Measurements from ENCODE around the gene FOXC1.
A peak's percentile ranks its signal among the peaks of the same experiment; 100 is the strongest.

FOXC1 gene

DNA sequence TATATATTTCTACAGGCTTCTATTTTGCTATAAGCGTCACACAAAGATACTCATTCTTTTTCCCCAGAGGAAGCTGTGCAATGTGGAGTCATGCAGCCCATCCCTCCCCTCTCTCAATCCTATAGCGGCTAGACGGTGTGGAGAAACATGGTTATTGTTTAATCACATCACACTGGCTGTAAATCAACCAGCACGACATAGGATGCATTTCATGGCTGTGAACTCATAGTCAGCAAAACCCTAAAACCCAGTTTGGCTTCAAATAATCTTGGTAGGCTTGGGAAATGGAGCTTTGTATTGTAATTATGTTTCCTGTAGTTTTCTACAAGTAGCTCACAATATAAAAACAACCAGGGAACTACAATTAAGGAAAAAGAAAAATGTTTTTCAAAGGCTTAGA is 16.8 kb downstream of the FOXC1 start:
- CTCF ChIA-PET, result interaction anchor here (0.8 to 4.3 kb wide), 4 partner anchors 13 to 727 kb away, joined by 3 to 23 read pairs (median 4); no protein-coding TSS in a partner anchor
- peaks cover 32 to 87% (median 53%) of the 10 kb centered on the region in 5 experiments for H3K27me3 ChIP-seq (replicated peaks in 2 of 5; ENCODE audit: control insufficient read depth in 4 of 5, insufficient read depth in 5 of 5, low read length in 4 of 5)
- peaks cover 0 to 1% (median 0%) of the 10 kb centered on the region in 5 experiments for H3K9me3 ChIP-seq (ENCODE audit: control extremely low read depth in 1 of 5, control insufficient read depth in 4 of 5, insufficient read depth in 2 of 5, low read depth in 1 of 5, low read length in 4 of 5)
- no peak overlapping the region for H3K4me3 ChIP-seq (ENCODE audit: control insufficient read depth in 1 of 7, extremely low read depth in 1 of 7, insufficient read depth in 4 of 7, low read depth in 2 of 7, low read length in 6 of 7)
- H3K36me3 ChIP-seq (ENCODE audit: control insufficient read depth in 4 of 4, insufficient read depth in 4 of 4, low read length in 3 of 4), result peaks cover 0 to 21% (median 3%) of the 10 kb centered on the region in 4 experiments
- H3K4me1 ChIP-seq (ENCODE audit: control extremely low read depth in 1 of 4, control insufficient read depth in 4 of 4, insufficient read depth in 4 of 4, low read length in 3 of 4), result peaks cover 0 to 17% (median 16%) of the 10 kb centered on the region in 4 experiments
- WGBS (ENCODE audit: insufficient coverage), result 17% methylated on average over 1 of the region's 4 CpGs
- DNase-seq, result peak in 1 of 3 donors; percentile 21
- POLR2A ChIA-PET, result interaction anchor here (0.6 kb wide), 1 partner anchor 13 kb away, joined by 4 read pairs; no protein-coding TSS in a partner anchor
- H3K27ac ChIP-seq (ENCODE audit: insufficient read depth in 1 of 2, low read depth in 1 of 2, low read length in 2 of 2, poor library complexity in 1 of 2, severe bottlenecking in 2 of 2), result no peak overlapping the region

DNA sequence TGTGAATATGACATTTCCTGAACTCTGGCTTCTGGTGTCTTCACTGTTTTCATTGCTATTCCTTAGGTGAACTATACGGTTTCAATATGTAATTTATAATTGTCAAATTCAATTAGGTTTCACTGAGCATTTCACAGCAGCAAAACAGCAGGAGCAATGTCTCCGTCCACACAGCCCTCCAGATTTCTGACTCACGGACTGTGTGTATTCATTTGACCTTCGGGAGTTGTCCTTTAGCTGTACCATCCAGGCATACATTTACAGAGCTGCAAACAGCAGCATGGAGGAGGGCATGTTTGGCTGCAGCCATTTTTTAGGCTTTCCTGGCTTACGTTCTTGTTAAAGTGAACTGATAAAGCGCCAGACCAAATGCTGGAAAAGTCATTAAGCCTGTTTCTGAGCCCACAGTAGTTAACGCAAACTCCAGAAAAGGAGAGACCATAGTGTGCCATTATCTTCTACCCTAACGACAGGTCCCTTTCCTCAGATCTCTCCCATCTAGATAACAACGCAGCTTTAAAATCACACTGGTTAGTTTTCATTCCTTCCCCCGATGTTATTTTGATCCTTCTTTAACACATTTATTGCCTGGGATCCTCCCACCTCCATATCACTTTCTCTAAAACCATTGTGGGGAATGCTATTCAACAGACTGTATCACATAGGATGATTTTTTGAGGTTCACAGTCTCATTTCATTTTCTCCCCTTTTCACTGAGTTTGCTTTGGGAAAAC is 18.3 kb downstream of the FOXC1 start:
- CTCF ChIA-PET, result interaction anchor here (1.1 to 4.3 kb wide), 4 partner anchors 13 to 20 kb away, joined by 3 to 23 read pairs (median 4); no protein-coding TSS in a partner anchor

DNA sequence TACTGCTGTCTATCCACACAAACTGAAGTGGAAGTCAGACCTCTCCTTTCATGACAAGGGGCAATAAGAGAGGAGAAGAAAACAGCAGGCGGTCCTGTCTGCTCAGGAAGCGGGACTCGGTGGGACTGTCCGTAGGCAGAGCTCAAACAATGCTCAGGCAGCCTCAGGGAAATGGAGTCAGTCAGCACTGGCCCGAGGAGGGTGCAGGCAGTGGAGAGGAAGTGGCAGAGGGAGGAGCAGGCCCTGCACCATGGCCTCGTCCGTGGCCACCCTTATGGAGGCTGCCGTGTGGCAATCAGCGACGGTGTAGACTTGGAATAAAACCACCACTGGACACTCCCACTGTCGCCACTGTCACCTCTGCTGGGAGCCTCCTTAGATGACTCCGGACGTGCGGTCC is 19.6 kb downstream of the FOXC1 start:
- H3K36me3 ChIP-seq (ENCODE audit: control insufficient read depth in 4 of 4, insufficient read depth in 4 of 4, low read length in 3 of 4), result peaks cover 0 to 3% (median 0%) of the 10 kb centered on the region in 4 experiments
- DNase-seq, result no peak
- H3K9me3 ChIP-seq (ENCODE audit: control extremely low read depth in 1 of 5, control insufficient read depth in 4 of 5, insufficient read depth in 2 of 5, low read depth in 1 of 5, low read length in 4 of 5), result no peaks in the 10 kb centered on the region
- ChIA-PET CTCF (interaction anchor here (1.1 to 4.3 kb wide), 4 partner anchors 15 to 475 kb away, joined by 3 to 23 read pairs (median 4); no protein-coding TSS in a partner anchor), POLR2A (no interaction called here)
- H3K4me3 ChIP-seq (ENCODE audit: control insufficient read depth in 1 of 7, extremely low read depth in 1 of 7, insufficient read depth in 4 of 7, low read depth in 2 of 7, low read length in 6 of 7), result no peak overlapping the region
- peaks cover 0 to 14% (median 13%) of the 10 kb centered on the region in 4 experiments for H3K4me1 ChIP-seq (ENCODE audit: control extremely low read depth in 1 of 4, control insufficient read depth in 4 of 4, insufficient read depth in 4 of 4, low read length in 3 of 4)
- no peak overlapping the region for H3K27ac ChIP-seq (ENCODE audit: insufficient read depth in 1 of 2, low read depth in 1 of 2, low read length in 2 of 2, poor library complexity in 1 of 2, severe bottlenecking in 2 of 2)
- WGBS (ENCODE audit: insufficient coverage), result 97% methylated on average over 13 of the region's 14 CpGs
- peaks cover 26 to 59% (median 37%) of the 10 kb centered on the region in 5 experiments for H3K27me3 ChIP-seq (replicated peaks in 2 of 5; ENCODE audit: control insufficient read depth in 4 of 5, insufficient read depth in 5 of 5, low read length in 4 of 5)

More for the DNA sequence above, 18.3 kb downstream of the FOXC1 start:
- Histone ChIP-seq H3K27ac (ENCODE audit: insufficient read depth in 1 of 2, low read depth in 1 of 2, low read length in 2 of 2, poor library complexity in 1 of 2, severe bottlenecking in 2 of 2) (no peak overlapping the region), H3K4me3 (ENCODE audit: control insufficient read depth in 1 of 7, extremely low read depth in 1 of 7, insufficient read depth in 4 of 7, low read depth in 2 of 7, low read length in 6 of 7) (no peak overlapping the region), H3K9me3 (ENCODE audit: control extremely low read depth in 1 of 5, control insufficient read depth in 4 of 5, insufficient read depth in 2 of 5, low read depth in 1 of 5, low read length in 4 of 5) (no peaks in the 10 kb centered on the region), H3K27me3 (replicated peaks in 2 of 5; ENCODE audit: control insufficient read depth in 4 of 5, insufficient read depth in 5 of 5, low read length in 4 of 5) (peaks cover 29 to 72% (median 43%) of the 10 kb centered on the region in 5 experiments), H3K4me1 (ENCODE audit: control extremely low read depth in 1 of 4, control insufficient read depth in 4 of 4, insufficient read depth in 4 of 4, low read length in 3 of 4) (peaks cover 0 to 17% (median 16%) of the 10 kb centered on the region in 4 experiments), H3K36me3 (ENCODE audit: control insufficient read depth in 4 of 4, insufficient read depth in 4 of 4, low read length in 3 of 4) (peaks cover 0 to 10% (median 0%) of the 10 kb centered on the region in 4 experiments)
- POLR2A ChIA-PET, result no interaction called here
- DNase-seq, result no peak
- 93% methylated on average over 9 of the region's 10 CpGs for WGBS (ENCODE audit: insufficient coverage)

DNA sequence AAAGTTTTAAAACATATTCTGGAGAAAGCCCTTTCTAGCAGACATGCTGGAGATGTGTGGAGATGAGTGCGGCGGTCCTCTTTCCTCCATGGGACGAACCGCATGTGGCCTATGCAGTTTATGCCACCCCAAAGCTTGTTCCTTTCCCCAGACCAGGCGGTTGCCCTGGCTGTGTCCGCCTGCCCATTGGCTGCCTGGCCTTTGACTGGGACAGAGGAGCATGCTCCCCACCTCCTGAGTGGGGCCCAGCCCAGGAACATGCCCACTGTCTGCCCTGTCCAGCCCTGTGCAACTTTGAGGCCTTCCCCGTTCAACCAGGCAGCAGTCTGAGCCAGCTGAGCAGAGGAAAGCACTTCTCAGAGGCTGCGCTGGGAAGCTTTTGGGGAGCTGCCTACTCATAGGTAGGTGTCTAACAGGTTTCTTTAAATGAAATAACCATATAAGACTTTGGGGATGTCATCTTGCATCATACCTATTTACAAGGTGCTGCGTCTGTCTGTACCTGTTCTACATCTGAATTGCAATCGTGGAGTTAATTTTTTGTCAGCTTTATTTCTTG is 20.6 kb downstream of the FOXC1 start:
- peaks cover 19 to 49% (median 31%) of the 10 kb centered on the region in 5 experiments for H3K27me3 ChIP-seq (replicated peaks in 2 of 5; ENCODE audit: control insufficient read depth in 4 of 5, insufficient read depth in 5 of 5, low read length in 4 of 5)
- WGBS (ENCODE audit: insufficient coverage), result 91% methylated on average over 10 of the region's 10 CpGs
- CTCF ChIA-PET, result no interaction called here

DNA sequence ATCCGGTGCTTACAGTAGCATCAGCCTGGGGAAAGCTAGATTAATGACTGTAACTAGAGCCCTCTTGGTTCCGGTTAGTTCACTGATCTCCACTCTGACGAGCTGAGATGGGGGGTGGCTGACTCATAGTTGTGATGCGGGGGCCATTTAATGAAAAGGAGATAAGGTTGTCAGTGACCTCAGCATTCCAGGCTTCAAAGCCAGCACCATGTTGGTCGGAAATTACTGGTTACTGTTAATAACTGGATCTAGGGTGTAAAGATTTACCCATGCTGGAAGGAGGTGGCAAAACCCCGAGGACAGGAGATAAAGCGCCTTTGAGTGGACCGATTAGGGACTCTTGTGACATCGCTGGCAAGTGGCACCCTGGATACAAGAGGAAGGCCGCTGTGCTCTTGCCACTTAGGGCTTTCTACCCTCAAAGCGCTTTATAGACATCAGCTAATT is 21.1 kb downstream of the FOXC1 start:
- ChIA-PET POLR2A (interaction anchor here (0.6 kb wide), 2 partner anchors 15 to 22 kb away, joined by 3 read pairs; no protein-coding TSS in a partner anchor), CTCF (no interaction called here)
- 96% methylated on average over 6 of the region's 11 CpGs for WGBS (ENCODE audit: insufficient coverage)
- Histone ChIP-seq H3K9me3 (ENCODE audit: control extremely low read depth in 1 of 5, control insufficient read depth in 4 of 5, insufficient read depth in 2 of 5, low read depth in 1 of 5, low read length in 4 of 5) (no peaks in the 10 kb centered on the region), H3K4me3 (ENCODE audit: control insufficient read depth in 1 of 7, extremely low read depth in 1 of 7, insufficient read depth in 4 of 7, low read depth in 2 of 7, low read length in 6 of 7) (no peak overlapping the region), H3K36me3 (ENCODE audit: control insufficient read depth in 4 of 4, insufficient read depth in 4 of 4, low read length in 3 of 4) (peaks cover 0 to 3% (median 0%) of the 10 kb centered on the region in 4 experiments), H3K27ac (ENCODE audit: insufficient read depth in 1 of 2, low read depth in 1 of 2, low read length in 2 of 2, poor library complexity in 1 of 2, severe bottlenecking in 2 of 2) (no peak overlapping the region), H3K4me1 (ENCODE audit: control extremely low read depth in 1 of 4, control insufficient read depth in 4 of 4, insufficient read depth in 4 of 4, low read length in 3 of 4) (no peaks in the 10 kb centered on the region), H3K27me3 (replicated peaks in 2 of 5; ENCODE audit: control insufficient read depth in 4 of 5, insufficient read depth in 5 of 5, low read length in 4 of 5) (peaks cover 15 to 44% (median 26%) of the 10 kb centered on the region in 5 experiments)
- DNase-seq, result no peak

More for the DNA sequence above, 20.6 kb downstream of the FOXC1 start:
- DNase-seq, result no peak
- peaks cover 0 to 3% (median 0%) of the 10 kb centered on the region in 4 experiments for H3K36me3 ChIP-seq (ENCODE audit: control insufficient read depth in 4 of 4, insufficient read depth in 4 of 4, low read length in 3 of 4)
- H3K27ac ChIP-seq (ENCODE audit: insufficient read depth in 1 of 2, low read depth in 1 of 2, low read length in 2 of 2, poor library complexity in 1 of 2, severe bottlenecking in 2 of 2), result no peak overlapping the region
- H3K4me3 ChIP-seq (ENCODE audit: control insufficient read depth in 1 of 7, extremely low read depth in 1 of 7, insufficient read depth in 4 of 7, low read depth in 2 of 7, low read length in 6 of 7), result no peak overlapping the region
- POLR2A ChIA-PET, result interaction anchor here (0.6 kb wide), 2 partner anchors 15 to 21 kb away, joined by 3 read pairs; no protein-coding TSS in a partner anchor
- H3K9me3 ChIP-seq (ENCODE audit: control extremely low read depth in 1 of 5, control insufficient read depth in 4 of 5, insufficient read depth in 2 of 5, low read depth in 1 of 5, low read length in 4 of 5), result no peaks in the 10 kb centered on the region
- H3K4me1 ChIP-seq (ENCODE audit: control extremely low read depth in 1 of 4, control insufficient read depth in 4 of 4, insufficient read depth in 4 of 4, low read length in 3 of 4), result peaks cover 0 to 4% (median 3%) of the 10 kb centered on the region in 4 experiments

DNA sequence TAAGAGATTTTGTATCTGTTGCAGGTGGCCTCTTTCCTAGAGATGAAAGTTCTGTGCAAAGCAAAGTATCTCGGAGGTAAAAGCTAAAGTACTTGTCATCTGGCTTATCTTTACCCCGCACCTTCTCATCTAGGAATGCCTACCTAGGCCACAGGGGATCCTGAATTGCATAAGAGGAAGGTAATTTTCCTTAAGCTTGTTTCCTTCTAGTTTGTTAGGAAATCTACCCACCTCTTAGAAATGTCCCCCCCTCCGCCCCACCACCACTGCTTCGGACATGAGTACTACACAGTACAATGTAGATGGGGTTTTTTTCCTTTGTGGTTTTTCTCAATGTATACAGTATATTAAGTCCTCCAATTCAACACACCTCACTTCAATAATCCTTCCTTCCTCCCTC is 21.5 kb downstream of the FOXC1 start:
- no peak for DNase-seq

More for the DNA sequence above, 21.5 kb downstream of the FOXC1 start:
- POLR2A ChIA-PET, result interaction anchor here (0.6 kb wide), 2 partner anchors 14 to 22 kb away, joined by 3 read pairs; no protein-coding TSS in a partner anchor
- no peaks in the 10 kb centered on the region for H3K4me1 ChIP-seq (ENCODE audit: control extremely low read depth in 1 of 4, control insufficient read depth in 4 of 4, insufficient read depth in 4 of 4, low read length in 3 of 4)
- peaks cover 13 to 40% (median 22%) of the 10 kb centered on the region in 5 experiments for H3K27me3 ChIP-seq (replicated peaks in 2 of 5; ENCODE audit: control insufficient read depth in 4 of 5, insufficient read depth in 5 of 5, low read length in 4 of 5)
- H3K4me3 ChIP-seq (ENCODE audit: control insufficient read depth in 1 of 7, extremely low read depth in 1 of 7, insufficient read depth in 4 of 7, low read depth in 2 of 7, low read length in 6 of 7), result no peak overlapping the region
- peaks cover 0 to 3% (median 0%) of the 10 kb centered on the region in 4 experiments for H3K36me3 ChIP-seq (ENCODE audit: control insufficient read depth in 4 of 4, insufficient read depth in 4 of 4, low read length in 3 of 4)
- no peak overlapping the region for H3K27ac ChIP-seq (ENCODE audit: insufficient read depth in 1 of 2, low read depth in 1 of 2, low read length in 2 of 2, poor library complexity in 1 of 2, severe bottlenecking in 2 of 2)
- CTCF ChIA-PET, result no interaction called here
- no CpG with 5 or more reads among the region's 4 CpGs for WGBS (ENCODE audit: insufficient coverage)
- no peaks in the 10 kb centered on the region for H3K9me3 ChIP-seq (ENCODE audit: control extremely low read depth in 1 of 5, control insufficient read depth in 4 of 5, insufficient read depth in 2 of 5, low read depth in 1 of 5, low read length in 4 of 5)

Data from common myeloid progenitor, CD34-positive (primary cell).